Measurements from ENCODE around the gene DNAJB4. TPM values are rescaled to one million over a fixed set of nuclear protein-coding genes. Genes with fewer than 3 reads are reported as not detected.

DNAJB4 gene
- total and polyA plus RNA-seq, 2 of the 13 experiments (the other 11 are each of a cell fraction or from before 2014, with no cell fraction given), result 4.4 to 18.6 TPM

GRCh38 chr1:77991638-77992037 lies 13.1 kb upstream of the DNAJB4 start:
- no peak for FAIRE-seq

GRCh38 chr1:77994117-77994705 lies 10.5 kb upstream of the DNAJB4 start:
- FAIRE-seq, result no peak
- CTCF ChIA-PET (ENCODE audit: low intra/inter-chr PET ratio, low total read pairs), result no interaction called here
- 97% methylated on average over 3 of the region's 3 CpGs for WGBS (ENCODE audit: low lambda C conversion rate)

More at GRCh38 chr1:77991638-77992037, 13.1 kb upstream of the DNAJB4 start:
- H3K4me2 ChIP-seq (ENCODE audit: low read depth, low read length), result no peak overlapping the region
- no peak overlapping the region for H3K4me3 ChIP-seq (replicated peaks in 1 of 3; ENCODE audit: insufficient read depth in 1 of 3, low read depth in 2 of 3, low read length in 3 of 3)
- H3K9ac ChIP-seq (ENCODE audit: insufficient read depth, low read depth, low read length), result no peak overlapping the region
- no TSS peak for BruUV-seq (replicated peaks)
- ATAC-seq, result 0 out of 3 replicates have a peak, but pooled peaks have one; percentile 32
- no peaks in the 10 kb centered on the region for H3K27me3 ChIP-seq (ENCODE audit: control insufficient read depth in 1 of 2, insufficient read depth in 2 of 2, low read length in 2 of 2)
- ChIA-PET CTCF (ENCODE audit: low intra/inter-chr PET ratio, low total read pairs) (no interaction called here), POLR2A (interaction anchor here (1.1 to 2.5 kb wide), 3 partner anchors 11 to 13 kb away, joined by 3 to 14 read pairs (median 10); partner anchors contain the start of genes DNAJB4 and FUBP1)
- H2AFZ ChIP-seq (ENCODE audit: low read length), result no peak overlapping the region
- TF ChIP-seq CHD2 (IDR thresholded peaks at IDR 0.05; ENCODE audit: low read depth, low read length), result no peak
- TF ChIP-seq FOSL2 (CRISPR knock-in tag; IDR thresholded peaks at IDR 0.05), result peak; percentile 55
- in situ Hi-C loops (cut with HindIII; ENCODE audit: extremely low pct_ligation_motif_present, low pct_unique_long_range_greater_than_20kb) (no loop called here), intact Hi-C loops (cut with micrococcal nuclease; ENCODE audit: unreplicated experiment) (loop anchor here (2.0 kb wide), 1 partner anchor 13 kb away; the partner anchor contains the start of gene DNAJB4)
- H3K79me2 ChIP-seq (ENCODE audit: insufficient read depth, low read length), result no peaks in the 10 kb centered on the region
- peaks cover 38% of the 10 kb centered on the region for H3K4me1 ChIP-seq (ENCODE audit: insufficient read depth, low read length)
- DNase-seq (ENCODE audit: low spot score), result peak; percentile 20
- no peaks in the 10 kb centered on the region for H3K9me3 ChIP-seq (ENCODE audit: low read length)
- H4K20me1 ChIP-seq (ENCODE audit: insufficient read depth, low read length), result no peaks in the 10 kb centered on the region; the same call in 1 of the 2 replicates
- H3K36me3 ChIP-seq (replicated peaks in 1 of 2; ENCODE audit: control insufficient read depth in 1 of 2, insufficient read depth in 2 of 2, low read length in 2 of 2), result no peaks in the 10 kb centered on the region
- H3K27ac ChIP-seq (ENCODE audit: extremely low read length, insufficient read depth, low read length), result peak overlapping the region; percentile 17

More at GRCh38 chr1:77994117-77994705, 10.5 kb upstream of the DNAJB4 start:
- DNase-seq (ENCODE audit: low spot score), result no peak
- intact Hi-C loops (cut with micrococcal nuclease; ENCODE audit: unreplicated experiment) (no loop called here), in situ Hi-C loops (cut with HindIII; ENCODE audit: extremely low pct_ligation_motif_present, low pct_unique_long_range_greater_than_20kb) (no loop called here)
- H3K4me3 ChIP-seq (replicated peaks in 1 of 3; ENCODE audit: insufficient read depth in 1 of 3, low read depth in 2 of 3, low read length in 3 of 3), result no peak overlapping the region
- no peaks in the 10 kb centered on the region for H4K20me1 ChIP-seq (ENCODE audit: insufficient read depth, low read length)
- H3K79me2 ChIP-seq (ENCODE audit: insufficient read depth, low read length), result peaks cover 3% of the 10 kb centered on the region
- no peak overlapping the region for H3K9ac ChIP-seq (ENCODE audit: insufficient read depth, low read depth, low read length)
- H3K36me3 ChIP-seq (replicated peaks in 1 of 2; ENCODE audit: control insufficient read depth in 1 of 2, insufficient read depth in 2 of 2, low read length in 2 of 2), result no peaks in the 10 kb centered on the region
- H3K27ac ChIP-seq (ENCODE audit: extremely low read length, insufficient read depth, low read length), result no peak overlapping the region
- H3K27me3 ChIP-seq (ENCODE audit: control insufficient read depth in 1 of 2, insufficient read depth in 2 of 2, low read length in 2 of 2), result no peaks in the 10 kb centered on the region
- POLR2A ChIA-PET, result interaction anchor here (2.7 to 3.5 kb wide), 2 partner anchors 10 to 15 kb away, joined by 17 to 46 read pairs; partner anchors contain the start of genes DNAJB4 and FUBP1
- peaks cover 47% of the 10 kb centered on the region for H3K4me1 ChIP-seq (ENCODE audit: insufficient read depth, low read length)
- no peaks in the 10 kb centered on the region for H3K9me3 ChIP-seq (ENCODE audit: low read length)
- H3K4me2 ChIP-seq (ENCODE audit: low read depth, low read length), result no peak overlapping the region
- H2AFZ ChIP-seq (ENCODE audit: low read length), result no peak overlapping the region
- no peak for ATAC-seq
- no TSS peak for BruUV-seq (replicated peaks)
- TF ChIP-seq ZNF770 (CRISPR knock-in tag; IDR thresholded peaks at IDR 0.05) (peak; percentile 90), CENPBD1 (CRISPR knock-in tag; IDR thresholded peaks at IDR 0.05; ENCODE audit: borderline replicate concordance, low read depth) (no peak)
